Activated CD4-positive, alpha-beta T cell treated with anti-CD3 and anti-CD28 coated beads for 36 hours (primary cell): ENCODE data around the gene CCDC40. TPM values are rescaled to one million over a fixed set of nuclear protein-coding genes. Genes with fewer than 3 reads are reported as not detected.

Experiments used
- ATAC-seq: fragments of 200-7000 bp; cut with Tn5 transposase; one replicate; pipeline ENCODE4 v1.10.0; 2021; ENCODE audit warnings: mild to moderate bottlenecking, moderate library complexity
- CTCF ChIA-PET: fragments of 350-600 bp; sonication (Branson Sonifier 250); formaldehyde crosslinking; loops from one replicate; lab custom pipeline; 2021; ENCODE audit warnings: antibody characterized with exemption; lab: Charles Lee
- POLR2A ChIA-PET: fragments of 350-600 bp; sonication (Branson Sonifier 250); formaldehyde crosslinking; loops from one replicate; lab custom pipeline; 2021; ENCODE audit warnings: antibody characterized with exemption, inconsistent platforms; lab: Charles Lee
- DNase-seq: peaks from one replicate; pipeline ENCODE4 v3.0.0-alpha.2; 2020
- H3K27ac Mint-ChIP-seq: one replicate; pipeline ENCODE4 v1.8.0; 2021; ENCODE audit warnings: mixed read lengths
- H3K27me3 Mint-ChIP-seq: one replicate; pipeline ENCODE4 v1.8.0; 2021; ENCODE audit warnings: mixed read lengths
- H3K36me3 Mint-ChIP-seq: one replicate; pipeline ENCODE4 v1.8.0; 2021; ENCODE audit warnings: low read depth, mixed read lengths
- H3K4me1 Mint-ChIP-seq: one replicate; pipeline ENCODE4 v1.8.0; 2021; ENCODE audit warnings: mixed read lengths
- H3K4me3 Mint-ChIP-seq: one replicate; pipeline ENCODE4 v1.8.0; 2021; ENCODE audit warnings: mild to moderate bottlenecking, moderate library complexity, mixed read lengths
- H3K9me3 Mint-ChIP-seq: one replicate; pipeline ENCODE4 v1.8.0; 2021; ENCODE audit warnings: low read depth, mixed read lengths
- intact Hi-C, 2 experiments: fragments of 100-400 bp; cut with DNase I in 1 of 2; cut with micrococcal nuclease in 1 of 2; formaldehyde crosslinking; loops; one replicate each; pipeline versions ENCODE4 v1.14.2 to v1.15.1; 2022 to 2024; cut with DNase I, micrococcal nuclease
- total RNA-seq, 2 experiments: library from RNA; stranded (reverse); gene quantifications; one replicate each; pipeline ENCODE4 v1.2.3, GENCODE V29; 2021

CCDC40 gene
- total RNA-seq, 2 experiments from 2014 or later = 0.56 to 0.57 TPM

GRCh38 chr17:80025140-80025539 lies 11.3 kb upstream of the CCDC40 start:
- H3K4me3 Mint-ChIP-seq = no peak overlapping the region
- ChIA-PET CTCF (no interaction called here), POLR2A (no interaction called here)
- H3K27me3 Mint-ChIP-seq = no peaks in the 10 kb centered on the region
- no peaks in the 10 kb centered on the region for H3K36me3 Mint-ChIP-seq
- DNase-seq = no peak
- no peaks in the 10 kb centered on the region for H3K4me1 Mint-ChIP-seq
- intact Hi-C loops = no loop called here
- no peaks in the 10 kb centered on the region for H3K9me3 Mint-ChIP-seq
- no peak overlapping the region for H3K27ac Mint-ChIP-seq
- ATAC-seq = no peak

GRCh38 chr17:80025796-80026195 lies 10.6 kb upstream of the CCDC40 start:
- no peak for ATAC-seq
- no peaks in the 10 kb centered on the region for H3K27me3 Mint-ChIP-seq
- no peaks in the 10 kb centered on the region for H3K36me3 Mint-ChIP-seq
- intact Hi-C loops = no loop called here
- CTCF ChIA-PET = no interaction called here
- no peaks in the 10 kb centered on the region for H3K9me3 Mint-ChIP-seq
- DNase-seq = no peak
- POLR2A ChIA-PET = no interaction called here
- no peak overlapping the region for H3K27ac Mint-ChIP-seq
- H3K4me1 Mint-ChIP-seq = no peaks in the 10 kb centered on the region
- no peak overlapping the region for H3K4me3 Mint-ChIP-seq

GRCh38 chr17:80026359-80027042 lies 9.9 kb upstream of the CCDC40 start:
- no peaks in the 10 kb centered on the region for H3K4me1 Mint-ChIP-seq
- H3K4me3 Mint-ChIP-seq = no peak overlapping the region
- H3K27ac Mint-ChIP-seq = no peak overlapping the region
- ChIA-PET POLR2A (interaction anchor here (1.1 kb wide), 1 partner anchor 8 kb away, joined by 10 read pairs; no protein-coding TSS in a partner anchor), CTCF (interaction anchor here (0.9 to 1.7 kb wide), 2 partner anchors 18 to 20 kb away, joined by 3 to 8 read pairs; no protein-coding TSS in a partner anchor)
- intact Hi-C loops = loop anchor here (1.0 kb wide), 1 partner anchor 9 kb away; no protein-coding TSS in a partner anchor
- no peak for DNase-seq
- no peaks in the 10 kb centered on the region for H3K36me3 Mint-ChIP-seq
- no peak for ATAC-seq
- H3K27me3 Mint-ChIP-seq = no peaks in the 10 kb centered on the region
- H3K9me3 Mint-ChIP-seq = no peaks in the 10 kb centered on the region

GRCh38 chr17:80027043-80027435 lies 9.4 kb upstream of the CCDC40 start:
- Mint-ChIP-seq H3K36me3 (no peaks in the 10 kb centered on the region), H3K4me1 (no peaks in the 10 kb centered on the region), H3K4me3 (no peak overlapping the region), H3K27ac (no peak overlapping the region), H3K9me3 (no peaks in the 10 kb centered on the region), H3K27me3 (no peaks in the 10 kb centered on the region)
- ChIA-PET CTCF (interaction anchor here (0.6 to 1.7 kb wide), 4 partner anchors 16 to 56 kb away, joined by 3 to 8 read pairs (median 3); no protein-coding TSS in a partner anchor), POLR2A (interaction anchor here (1.1 kb wide), 1 partner anchor 9 kb away, joined by 10 read pairs; no protein-coding TSS in a partner anchor)
- intact Hi-C loops = loop anchor here (1.0 kb wide), 1 partner anchor 10 kb away; no protein-coding TSS in a partner anchor
- no peak for ATAC-seq
- DNase-seq = no peak

GRCh38 chr17:80028030-80028429 lies 8.4 kb upstream of the CCDC40 start:
- H3K9me3 Mint-ChIP-seq = no peaks in the 10 kb centered on the region
- DNase-seq (no peak), ATAC-seq (no peak)
- no peak overlapping the region for H3K4me3 Mint-ChIP-seq
- ChIA-PET CTCF (interaction anchor here (0.6 to 1.7 kb wide), 3 partner anchors 17 to 56 kb away, joined by 3 to 8 read pairs (median 3); no protein-coding TSS in a partner anchor), POLR2A (no interaction called here)
- H3K4me1 Mint-ChIP-seq = no peaks in the 10 kb centered on the region
- H3K27ac Mint-ChIP-seq = no peak overlapping the region
- intact Hi-C loops = no loop called here
- H3K36me3 Mint-ChIP-seq = no peaks in the 10 kb centered on the region
- no peaks in the 10 kb centered on the region for H3K27me3 Mint-ChIP-seq

GRCh38 chr17:80029258-80029974 lies 7.0 kb upstream of the CCDC40 start:
- no peaks in the 10 kb centered on the region for H3K4me1 Mint-ChIP-seq
- peak; percentile 53 for ATAC-seq

GRCh38 chr17:80030730-80031410 lies 5.6 kb upstream of the CCDC40 start:
- ATAC-seq = no peak
- intact Hi-C loops = no loop called here
- ChIA-PET CTCF (no interaction called here), POLR2A (no interaction called here)
- no peak for DNase-seq
- Mint-ChIP-seq H3K36me3 (no peaks in the 10 kb centered on the region), H3K27ac (no peak overlapping the region), H3K27me3 (peaks cover 6% of the 10 kb centered on the region), H3K4me1 (peaks cover 5% of the 10 kb centered on the region), H3K9me3 (no peaks in the 10 kb centered on the region), H3K4me3 (no peak overlapping the region)

More at GRCh38 chr17:80029258-80029974, 7.0 kb upstream of the CCDC40 start:
- DNase-seq = no peak
- POLR2A ChIA-PET = no interaction called here
- no peaks in the 10 kb centered on the region for H3K36me3 Mint-ChIP-seq
- H3K4me3 Mint-ChIP-seq = no peak overlapping the region
- CTCF ChIA-PET = interaction anchor here (1.2 to 1.6 kb wide), 3 partner anchors 11 to 21 kb away, joined by 3 to 4 read pairs (median 4); no protein-coding TSS in a partner anchor
- H3K27ac Mint-ChIP-seq = no peak overlapping the region
- no peaks in the 10 kb centered on the region for H3K9me3 Mint-ChIP-seq
- peaks cover 2% of the 10 kb centered on the region for H3K27me3 Mint-ChIP-seq
- intact Hi-C loops = no loop called here

- intact Hi-C loops = no loop called here
- CTCF ChIA-PET = interaction anchor here (0.6 to 3.8 kb wide), 2 partner anchors 24 to 39 kb away, joined by 3 to 22 read pairs; no protein-coding TSS in a partner anchor
- no peaks in the 10 kb centered on the region for H3K9me3 Mint-ChIP-seq
- ATAC-seq (no peak), DNase-seq (no peak)
- POLR2A ChIA-PET = no interaction called here
- H3K4me1 Mint-ChIP-seq = peaks cover 5% of the 10 kb centered on the region
- H3K27me3 Mint-ChIP-seq = peaks cover 6% of the 10 kb centered on the region
- no peaks in the 10 kb centered on the region for H3K36me3 Mint-ChIP-seq
- no peak overlapping the region for H3K4me3 Mint-ChIP-seq
- H3K27ac Mint-ChIP-seq = no peak overlapping the region
Observed at GRCh38 chr17:80031691-80032430, 4.6 kb upstream of the CCDC40 start.

GRCh38 chr17:80032614-80033171 lies 3.7 kb upstream of the CCDC40 start:
- ChIA-PET CTCF (interaction anchor here (0.5 to 3.8 kb wide), 4 partner anchors 22 to 388 kb away, joined by 3 to 22 read pairs (median 4); no protein-coding TSS in a partner anchor), POLR2A (no interaction called here)
- no peak for ATAC-seq
- Mint-ChIP-seq H3K9me3 (no peaks in the 10 kb centered on the region), H3K4me3 (no peak overlapping the region), H3K27ac (no peak overlapping the region), H3K36me3 (no peaks in the 10 kb centered on the region), H3K27me3 (peaks cover 9% of the 10 kb centered on the region), H3K4me1 (peaks cover 7% of the 10 kb centered on the region)
- intact Hi-C loops = no loop called here
- no peak for DNase-seq

GRCh38 chr17:80033840-80034239 lies 2.6 kb upstream of the CCDC40 start:
- ATAC-seq (no peak), DNase-seq (no peak)
- intact Hi-C loops = loop anchor here in 1 of 2 experiments (2.0 kb wide), 1 partner anchor 185 kb away; no protein-coding TSS in a partner anchor
- Mint-ChIP-seq H3K27ac (no peak overlapping the region), H3K4me3 (no peak overlapping the region), H3K4me1 (peaks cover 7% of the 10 kb centered on the region), H3K9me3 (no peaks in the 10 kb centered on the region), H3K27me3 (peaks cover 12% of the 10 kb centered on the region), H3K36me3 (no peaks in the 10 kb centered on the region)
- ChIA-PET CTCF (interaction anchor here (0.6 to 3.8 kb wide), 5 partner anchors 26 to 116 kb away, joined by 3 to 22 read pairs (median 7); partner anchors contain the start of gene GAA), POLR2A (no interaction called here)
